MM.1S (cell line): Measurements from ENCODE around the gene EFNA5.

ENCODE experiments used
- DNase-seq: peaks from one replicate; pipeline ENCODE4 v3.0.0-alpha.2; 2015
- H2AFZ ChIP-seq: fragments of 300-600 bp; sonication (generic); 2 replicates; pipeline ENCODE4 v1.6.0; 2016; ENCODE audit warnings: antibody characterized with exemption, low read length
- H3F3A ChIP-seq: fragments of 300-600 bp; sonication (generic); 2 replicates; pipeline ENCODE4 v1.6.1; 2016; ENCODE audit warnings: mild to moderate bottlenecking, antibody characterized with exemption, low read length, moderate library complexity, mixed read lengths; ENCODE audit not compliant: insufficient read depth
- H3K27ac ChIP-seq: fragments of 300-600 bp; sonication (generic); 2 replicates; pipeline ENCODE4 v1.5.1; 2016; ENCODE audit warnings: mild to moderate bottlenecking, low read length
- H3K27me3 ChIP-seq: fragments of 300-600 bp; sonication (generic); replicated peaks from 2 replicates; pipeline ENCODE4 v1.6.0; 2016; ENCODE audit warnings: low read length; ENCODE audit not compliant: insufficient read depth
- H3K36me3 ChIP-seq: fragments of 300-600 bp; sonication (generic); replicated peaks from 2 replicates; pipeline ENCODE4 v1.6.1; 2016; ENCODE audit warnings: mild to moderate bottlenecking, low read length, mixed read lengths; ENCODE audit not compliant: insufficient read depth
- H3K4me1 ChIP-seq: fragments of 300-600 bp; sonication (generic); 2 replicates; pipeline ENCODE4 v1.6.1; 2016; ENCODE audit warnings: low read length, mixed read lengths
- H3K4me2 ChIP-seq: fragments of 300-600 bp; sonication (generic); 2 replicates; pipeline ENCODE4 v1.6.0; 2016; ENCODE audit warnings: low read depth, low read length
- H3K4me3 ChIP-seq: fragments of 300-600 bp; sonication (generic); 2 replicates; pipeline ENCODE4 v1.5.1; 2016; ENCODE audit warnings: low read length, mixed read lengths
- H3K79me2 ChIP-seq: fragments of 300-600 bp; sonication (generic); 2 replicates; pipeline ENCODE4 v1.6.1; 2016; ENCODE audit warnings: mixed run types, low read length, mixed read lengths
- H3K9ac ChIP-seq: fragments of 300-600 bp; sonication (generic); 2 replicates; pipeline ENCODE4 v1.6.1; 2016; ENCODE audit warnings: low read length, mixed read lengths
- H3K9me2 ChIP-seq: fragments of 300-600 bp; sonication (generic); replicated peaks from 2 replicates; pipeline ENCODE4 v1.6.1; 2016; ENCODE audit warnings: mild to moderate bottlenecking, low read length, mixed read lengths; ENCODE audit not compliant: insufficient read depth
- H3K9me3 ChIP-seq: fragments of 300-600 bp; sonication (generic); replicated peaks from 2 replicates; pipeline ENCODE4 v1.6.1; 2016; ENCODE audit warnings: mild to moderate bottlenecking, low read length, mixed read lengths; ENCODE audit not compliant: insufficient read depth
- H4K20me1 ChIP-seq: fragments of 300-600 bp; sonication (generic); 2 replicates; pipeline ENCODE4 v1.6.1; 2016; ENCODE audit warnings: mild to moderate bottlenecking, low read length, moderate library complexity, mixed read lengths; ENCODE audit not compliant: insufficient read depth
- EZH2 ChIP-seq: fragments of 300-600 bp; sonication (generic); optimal IDR thresholded peaks from 2 replicates; pipeline ENCODE3; 2017; ENCODE audit warnings: low read depth, mild to moderate bottlenecking, antibody characterized with exemption, low read length, mixed read lengths
- EZH2phosphoT487 ChIP-seq: fragments of 300-600 bp; sonication (generic); IDR thresholded peaks from 2 replicates; pipeline ENCODE4 v1.6.1; 2018; ENCODE audit warnings: antibody characterized with exemption, low read length
- TF ChIP-seq, protein P1 (sequence below): fragments of 300-600 bp; sonication (generic); IDR thresholded peaks from 2 replicates; pipeline ENCODE4 v1.5.1; 2016; ENCODE audit warnings: antibody characterized with exemption, low read length, mixed read lengths

The EFNA5 gene

DNA sequence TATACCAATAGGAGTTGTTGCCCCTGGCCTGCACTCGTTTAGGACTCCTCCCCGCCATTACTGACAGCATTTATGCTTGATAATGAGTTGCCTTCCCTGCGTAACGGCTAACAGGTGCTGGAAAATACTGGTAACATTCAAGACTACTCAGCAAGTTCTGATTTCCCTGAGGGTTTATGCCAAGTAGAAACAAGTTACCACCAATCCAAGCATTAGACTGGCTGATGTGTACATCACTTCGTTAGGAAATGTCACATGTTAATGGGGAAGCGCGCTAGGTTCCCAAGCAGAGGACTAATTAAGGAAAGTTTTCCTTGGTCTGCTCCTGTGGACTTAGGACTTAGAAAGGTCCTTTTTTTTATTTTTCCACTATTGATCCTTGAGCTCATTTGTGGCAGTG is 302.1 kb downstream of the EFNA5 start:
- Histone ChIP-seq H3K27me3 (no peaks in the 10 kb centered on the region), H3K9ac (no peak overlapping the region), H3K4me2 (no peak overlapping the region), H3F3A (no peaks in the 10 kb centered on the region), H3K36me3 (no peaks in the 10 kb centered on the region), H3K79me2 (no peaks in the 10 kb centered on the region), H3K27ac (no peak overlapping the region), H4K20me1 (no peaks in the 10 kb centered on the region), H3K9me2 (no peaks in the 10 kb centered on the region), H3K9me3 (no peaks in the 10 kb centered on the region), H3K4me3 (no peak overlapping the region), H3K4me1 (no peaks in the 10 kb centered on the region), H2AFZ (no peak overlapping the region)
- TF ChIP-seq EZH2phosphoT487 (no peak), EZH2 (no peak)
- TF ChIP-seq, protein P1, sequence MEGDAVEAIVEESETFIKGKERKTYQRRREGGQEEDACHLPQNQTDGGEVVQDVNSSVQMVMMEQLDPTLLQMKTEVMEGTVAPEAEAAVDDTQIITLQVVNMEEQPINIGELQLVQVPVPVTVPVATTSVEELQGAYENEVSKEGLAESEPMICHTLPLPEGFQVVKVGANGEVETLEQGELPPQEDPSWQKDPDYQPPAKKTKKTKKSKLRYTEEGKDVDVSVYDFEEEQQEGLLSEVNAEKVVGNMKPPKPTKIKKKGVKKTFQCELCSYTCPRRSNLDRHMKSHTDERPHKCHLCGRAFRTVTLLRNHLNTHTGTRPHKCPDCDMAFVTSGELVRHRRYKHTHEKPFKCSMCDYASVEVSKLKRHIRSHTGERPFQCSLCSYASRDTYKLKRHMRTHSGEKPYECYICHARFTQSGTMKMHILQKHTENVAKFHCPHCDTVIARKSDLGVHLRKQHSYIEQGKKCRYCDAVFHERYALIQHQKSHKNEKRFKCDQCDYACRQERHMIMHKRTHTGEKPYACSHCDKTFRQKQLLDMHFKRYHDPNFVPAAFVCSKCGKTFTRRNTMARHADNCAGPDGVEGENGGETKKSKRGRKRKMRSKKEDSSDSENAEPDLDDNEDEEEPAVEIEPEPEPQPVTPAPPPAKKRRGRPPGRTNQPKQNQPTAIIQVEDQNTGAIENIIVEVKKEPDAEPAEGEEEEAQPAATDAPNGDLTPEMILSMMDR: no peak
- no peak for DNase-seq

DNA sequence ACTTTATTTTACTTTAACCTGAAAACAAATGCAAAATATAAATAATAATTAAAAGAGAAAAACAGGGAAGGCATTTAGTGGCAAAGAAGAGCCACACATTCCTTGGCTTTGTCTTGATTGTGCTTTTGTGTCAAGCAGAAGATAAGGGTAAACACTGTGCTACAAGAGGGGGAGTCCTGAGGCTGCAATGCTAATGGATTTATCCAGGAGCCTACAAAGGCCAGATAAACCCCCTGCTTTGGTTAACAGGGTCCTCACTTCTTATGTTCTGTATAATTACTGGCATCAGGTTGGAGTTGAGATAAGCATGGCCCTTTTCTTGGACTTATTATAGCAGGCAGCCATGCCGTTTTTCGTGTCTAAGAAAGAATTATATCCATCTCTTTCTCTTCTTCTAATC is 302.8 kb downstream of the EFNA5 start:
- H4K20me1 ChIP-seq: no peaks in the 10 kb centered on the region
- TF ChIP-seq, protein P1: no peak
- no peak for TF ChIP-seq EZH2phosphoT487
- no peak for TF ChIP-seq EZH2
- no peaks in the 10 kb centered on the region for H3K9me3 ChIP-seq
- DNase-seq: no peak
- no peak overlapping the region for H3K9ac ChIP-seq
- no peaks in the 10 kb centered on the region for H3K36me3 ChIP-seq
- no peaks in the 10 kb centered on the region for H3K27me3 ChIP-seq
- H3K79me2 ChIP-seq: no peaks in the 10 kb centered on the region
- no peak overlapping the region for H2AFZ ChIP-seq
- no peaks in the 10 kb centered on the region for H3K9me2 ChIP-seq
- no peak overlapping the region for H3K4me3 ChIP-seq
- no peaks in the 10 kb centered on the region for H3K4me1 ChIP-seq
- H3K27ac ChIP-seq: no peak overlapping the region
- H3K4me2 ChIP-seq: no peak overlapping the region
- no peaks in the 10 kb centered on the region for H3F3A ChIP-seq

DNA sequence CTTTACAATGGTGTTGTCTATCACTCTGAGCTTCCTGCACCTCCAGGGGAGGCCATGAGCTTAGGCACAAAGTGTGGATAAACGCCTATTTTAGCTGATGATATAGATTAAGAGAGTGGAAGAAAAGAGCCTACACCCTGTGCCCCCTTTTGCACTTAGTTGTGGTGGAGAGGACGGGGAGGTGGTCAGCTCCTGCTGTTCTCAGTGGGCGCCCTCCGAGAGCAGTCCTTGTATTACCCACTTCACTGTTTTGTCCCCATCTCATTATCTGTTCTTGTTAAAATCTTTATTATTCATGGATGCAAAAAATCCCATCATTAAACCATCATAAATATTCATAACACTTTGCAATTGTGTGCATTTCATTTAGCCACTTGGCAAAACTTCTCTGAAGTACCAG is 303.3 kb downstream of the EFNA5 start:
- H4K20me1 ChIP-seq: no peaks in the 10 kb centered on the region
- DNase-seq: no peak
- H3K79me2 ChIP-seq: no peaks in the 10 kb centered on the region
- H3K4me1 ChIP-seq: no peaks in the 10 kb centered on the region
- no peaks in the 10 kb centered on the region for H3K9me3 ChIP-seq
- no peak overlapping the region for H3K4me3 ChIP-seq
- H3K27me3 ChIP-seq: no peaks in the 10 kb centered on the region
- H2AFZ ChIP-seq: no peak overlapping the region
- H3K36me3 ChIP-seq: no peaks in the 10 kb centered on the region
- no peaks in the 10 kb centered on the region for H3F3A ChIP-seq
- no peak overlapping the region for H3K9ac ChIP-seq
- TF ChIP-seq, protein P1: no peak
- TF ChIP-seq EZH2 (no peak), EZH2phosphoT487 (no peak)
- no peak overlapping the region for H3K27ac ChIP-seq
- H3K9me2 ChIP-seq: no peaks in the 10 kb centered on the region
- no peak overlapping the region for H3K4me2 ChIP-seq
